ENCODE data around the gene CEP20.

DNA sequence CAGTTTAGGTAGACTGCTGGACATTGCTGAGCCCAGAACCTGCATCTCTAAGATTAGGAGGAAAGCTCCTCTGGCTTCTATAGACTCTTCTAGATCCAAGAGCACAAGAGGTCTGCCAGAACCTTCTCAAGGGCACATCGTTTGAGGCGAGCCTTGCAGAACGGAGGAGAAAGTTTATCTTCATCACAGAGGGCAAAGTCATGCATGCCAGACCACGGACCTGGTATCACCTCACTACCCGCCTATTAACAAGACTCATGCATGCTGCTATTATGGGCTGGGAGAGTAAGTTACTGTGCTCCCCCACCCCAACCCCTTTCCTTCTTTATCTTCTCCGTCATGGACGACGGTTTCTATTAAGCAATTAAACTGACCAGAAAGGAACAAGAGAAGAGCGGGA lies 54.9 kb downstream of the CEP20 start:
- TF ChIP-seq EZH2 (IDR thresholded peaks at IDR 0.05; ENCODE audit: insufficient read depth, poor library complexity, severe bottlenecking): no peak
- no peak for TF ChIP-seq EZH2phosphoT487 (IDR thresholded peaks at IDR 0.05; ENCODE audit: insufficient read depth, low read depth)
